Osteoblast (primary cell): ENCODE data around the gene TTR. TPM values are rescaled to one million over a fixed set of nuclear protein-coding genes. Genes with fewer than 3 reads are reported as not detected.

Experiments
- DNase-seq: peaks from one replicate; pipeline ENCODE4 v3.0.0; 2011; ENCODE audit warnings: low spot score, mixed read lengths; ENCODE audit not compliant: insufficient read length; ENCODE audit errors: missing footprints
- H2AFZ ChIP-seq: 2 replicates; pipeline ENCODE4 v1.6.0; 2011; ENCODE audit warnings: mild to moderate bottlenecking, low read length
- H3K27ac ChIP-seq: 2 replicates; pipeline ENCODE4 v1.5.1; 2011; ENCODE audit warnings: mild to moderate bottlenecking, low read depth, low read length, moderate library complexity
- H3K27me3 ChIP-seq: 2 replicates; pipeline ENCODE4 v1.6.0; 2012; ENCODE audit warnings: mild to moderate bottlenecking, control low read depth, inconsistent platforms, low read length, moderate library complexity; ENCODE audit not compliant: insufficient read depth
- H3K36me3 ChIP-seq: 2 replicates; pipeline ENCODE4 v1.5.1; 2011; ENCODE audit warnings: mild to moderate bottlenecking, low read length, control low read depth, moderate library complexity; ENCODE audit not compliant: insufficient read depth
- H3K4me1 ChIP-seq: 2 replicates; pipeline ENCODE4 v1.5.1; 2011; ENCODE audit warnings: mild to moderate bottlenecking, low read length, control low read depth, moderate library complexity; ENCODE audit not compliant: insufficient read depth
- H3K4me2 ChIP-seq: 2 replicates; pipeline ENCODE4 v1.6.0; 2011; ENCODE audit warnings: mild to moderate bottlenecking, low read length; ENCODE audit not compliant: insufficient read depth
- H3K4me3 ChIP-seq: fragments of 200-600 bp; sonication (generic); 3 replicates; pipeline ENCODE4 v1.5.1; 2012; ENCODE audit warnings: mild to moderate bottlenecking, low read length, inconsistent platforms; ENCODE audit not compliant: insufficient read depth
- H3K79me2 ChIP-seq: 2 replicates; pipeline ENCODE4 v1.6.0; 2012; ENCODE audit warnings: mild to moderate bottlenecking, low read length, control low read depth, inconsistent platforms; ENCODE audit not compliant: insufficient read depth
- H3K9me3 ChIP-seq: 2 replicates; pipeline ENCODE4 v1.5.1; 2011; ENCODE audit warnings: low read depth, low read length, control low read depth
- H4K20me1 ChIP-seq: 2 replicates; pipeline ENCODE4 v1.6.0; 2012; ENCODE audit warnings: mild to moderate bottlenecking, low read length, control low read depth; ENCODE audit not compliant: insufficient read depth
- CTCF ChIP-seq: IDR thresholded peaks from 2 replicates; pipeline ENCODE4 v1.5.1; 2011; ENCODE audit warnings: mild to moderate bottlenecking, low read depth, low read length, moderate library complexity; ENCODE audit errors: extremely low read depth
- total RNA-seq: library from RNA; depleted of rRNA; stranded (reverse); fragments of >200 nt; gene quantifications from 2 replicates; pipeline ENCODE4 v1.2.3, GENCODE V29; 2012

The TTR gene
- total RNA-seq, 1 donor, result not detected

- no peak for DNase-seq
- H3K4me1 ChIP-seq, result no peaks in the 10 kb centered on the region
- TF ChIP-seq CTCF, result no peak
- no peaks in the 10 kb centered on the region for H3K79me2 ChIP-seq
- H3K36me3 ChIP-seq, result no peaks in the 10 kb centered on the region
- H3K4me2 ChIP-seq, result no peak overlapping the region
- H4K20me1 ChIP-seq, result no peaks in the 10 kb centered on the region
- H3K27me3 ChIP-seq, result no peaks in the 10 kb centered on the region
- H3K4me3 ChIP-seq, result no peak overlapping the region
- H3K27ac ChIP-seq, result no peak overlapping the region
- H2AFZ ChIP-seq, result no peak overlapping the region
- H3K9me3 ChIP-seq, result no peaks in the 10 kb centered on the region
Measured at GRCh38 chr18:31634331-31634713, 42.6 kb downstream of the TTR start.

- Histone ChIP-seq H3K27ac (no peak overlapping the region), H3K4me1 (no peaks in the 10 kb centered on the region), H3K9me3 (no peaks in the 10 kb centered on the region), H2AFZ (no peak overlapping the region), H3K4me2 (no peak overlapping the region), H4K20me1 (no peaks in the 10 kb centered on the region), H3K4me3 (no peak overlapping the region), H3K36me3 (no peaks in the 10 kb centered on the region), H3K79me2 (no peaks in the 10 kb centered on the region), H3K27me3 (no peaks in the 10 kb centered on the region)
- no peak for DNase-seq
- no peak for TF ChIP-seq CTCF
Measured at GRCh38 chr18:31636387-31636786, 44.7 kb downstream of the TTR start.

- H4K20me1 ChIP-seq, result no peaks in the 10 kb centered on the region
- no peaks in the 10 kb centered on the region for H3K27me3 ChIP-seq
- no peak overlapping the region for H3K4me2 ChIP-seq
- no peaks in the 10 kb centered on the region for H3K36me3 ChIP-seq
- no peaks in the 10 kb centered on the region for H3K9me3 ChIP-seq
- no peaks in the 10 kb centered on the region for H3K79me2 ChIP-seq
- no peak for TF ChIP-seq CTCF
- H3K27ac ChIP-seq, result no peak overlapping the region
- H3K4me1 ChIP-seq, result no peaks in the 10 kb centered on the region
- no peak overlapping the region for H2AFZ ChIP-seq
- no peak for DNase-seq
- no peak overlapping the region for H3K4me3 ChIP-seq
Measured at GRCh38 chr18:31637445-31637844, 45.8 kb downstream of the TTR start.

- peaks cover 5% of the 10 kb centered on the region for H3K4me1 ChIP-seq
- H3K36me3 ChIP-seq, result no peaks in the 10 kb centered on the region
- H3K79me2 ChIP-seq, result no peaks in the 10 kb centered on the region
- H3K4me3 ChIP-seq, result no peak overlapping the region
- H3K9me3 ChIP-seq, result no peaks in the 10 kb centered on the region
- no peaks in the 10 kb centered on the region for H3K27me3 ChIP-seq
- DNase-seq, result no peak
- no peak for TF ChIP-seq CTCF
- H4K20me1 ChIP-seq, result no peaks in the 10 kb centered on the region
- no peak overlapping the region for H3K27ac ChIP-seq
- no peak overlapping the region for H2AFZ ChIP-seq
- no peak overlapping the region for H3K4me2 ChIP-seq
Measured at GRCh38 chr18:31643003-31643402, 51.3 kb downstream of the TTR start.
